Stimulated activated CD8-positive, alpha-beta memory T cell treated with anti-CD3 and anti-CD28 coated beads, Interleukin-15, amount 100 ng/mL, for 4 hours (primary cell): Measurements from ENCODE around the gene P3H3.

Experiments used
- DNase-seq, 2 donors: peaks; one replicate each; pipeline ENCODE4 v3.0.0-alpha.2; 2020; ENCODE audit warnings: low read depth in 2 of 2

The P3H3 gene

DNA sequence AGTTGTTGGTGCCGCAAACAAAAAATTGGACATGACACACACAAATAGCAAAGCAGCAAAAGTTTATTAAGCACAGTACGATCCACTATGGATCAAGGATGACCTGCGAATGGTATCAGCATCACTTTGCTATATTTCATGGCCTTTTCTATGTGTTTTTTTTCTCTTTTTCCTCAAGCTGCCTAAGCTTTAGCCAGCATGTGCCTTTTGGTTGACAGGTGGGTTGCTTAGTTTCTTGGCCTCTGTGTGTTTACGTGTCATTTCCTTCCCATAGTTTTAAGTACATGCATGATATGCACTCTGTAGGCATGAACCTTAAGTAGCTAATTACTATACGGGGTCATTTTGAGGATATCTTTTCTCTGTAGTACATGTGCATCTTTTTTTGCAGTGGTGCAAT, 29.1 kb upstream of the P3H3 start:
- DNase-seq = no peak

DNA sequence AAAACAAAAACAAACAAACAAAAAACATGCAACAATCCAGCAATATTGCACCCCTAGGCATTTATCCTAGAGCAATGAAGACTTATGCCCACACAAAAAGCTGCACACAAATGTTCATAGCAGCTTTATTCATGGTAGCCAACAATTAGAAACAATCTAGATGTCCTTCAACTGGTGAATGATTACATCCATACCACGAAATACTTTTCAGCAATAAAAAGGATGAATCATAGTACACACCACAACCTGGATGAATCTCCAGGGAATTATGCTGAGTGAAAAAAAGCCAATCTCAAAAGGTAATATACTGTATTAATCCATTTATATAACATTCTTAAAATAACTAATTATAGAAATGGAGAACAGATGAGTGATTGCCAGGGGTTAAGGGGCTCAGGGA, 21.0 kb upstream of the P3H3 start:
- DNase-seq = no peak

DNA sequence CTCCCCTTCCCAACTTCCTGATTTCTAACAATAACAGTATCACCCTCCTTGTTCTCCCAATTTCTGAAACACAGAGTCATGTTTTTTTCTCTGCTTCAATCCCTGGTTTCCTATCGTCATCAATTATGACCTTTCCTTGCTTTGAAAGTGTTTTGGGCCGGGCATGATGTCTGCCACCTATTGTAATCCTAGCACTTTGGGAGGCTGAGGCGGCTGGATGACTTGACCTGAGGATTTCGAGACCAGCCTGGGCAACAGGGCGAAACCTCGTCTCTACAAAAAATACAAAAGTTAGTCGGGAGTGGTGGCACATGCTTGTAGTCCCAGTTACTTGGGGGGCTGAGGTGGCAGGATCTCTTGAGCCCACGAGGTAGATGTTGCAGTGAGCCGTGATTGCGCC, 19.2 kb upstream of the P3H3 start:
- no peak for DNase-seq

DNA sequence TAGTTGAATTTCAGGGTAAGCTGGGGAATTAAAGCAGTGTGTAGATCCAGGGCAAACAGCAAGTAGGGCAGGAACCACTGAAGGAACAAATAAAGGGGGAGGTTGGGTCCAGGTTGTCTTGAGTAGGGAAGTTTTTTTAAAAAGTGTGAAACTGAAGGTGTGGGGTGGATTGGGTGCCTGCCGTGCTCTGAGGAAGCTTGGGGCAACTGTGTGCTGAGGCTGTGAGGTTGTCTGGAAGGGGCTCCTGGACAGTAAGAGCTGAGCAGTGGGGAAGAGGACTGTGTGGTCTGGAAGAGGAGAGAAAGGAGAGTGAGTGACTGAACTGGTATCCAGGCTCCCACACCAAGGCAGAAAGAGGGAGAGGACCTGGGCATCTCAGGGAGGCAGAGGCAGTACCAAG, 17.4 kb upstream of the P3H3 start:
- no peak for DNase-seq

DNA sequence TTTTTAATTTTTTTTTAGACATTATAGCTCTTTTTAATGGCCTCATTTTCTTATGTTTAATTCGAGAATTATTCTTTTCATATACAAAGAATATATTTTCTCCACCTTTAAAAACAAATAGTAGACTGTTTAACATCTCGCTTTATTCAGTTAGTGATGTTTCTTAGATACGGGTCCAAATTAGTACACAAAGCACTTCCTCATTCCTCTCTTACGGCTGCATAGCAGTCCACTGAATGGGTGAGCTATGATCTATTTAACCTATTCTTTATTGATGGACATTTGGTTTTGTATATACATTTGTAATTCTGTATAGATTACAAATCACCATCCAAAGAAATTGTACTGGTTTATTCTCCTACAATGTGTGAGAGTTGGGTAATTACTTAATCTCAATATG, 14.8 kb upstream of the P3H3 start:
- DNase-seq = no peak

DNA sequence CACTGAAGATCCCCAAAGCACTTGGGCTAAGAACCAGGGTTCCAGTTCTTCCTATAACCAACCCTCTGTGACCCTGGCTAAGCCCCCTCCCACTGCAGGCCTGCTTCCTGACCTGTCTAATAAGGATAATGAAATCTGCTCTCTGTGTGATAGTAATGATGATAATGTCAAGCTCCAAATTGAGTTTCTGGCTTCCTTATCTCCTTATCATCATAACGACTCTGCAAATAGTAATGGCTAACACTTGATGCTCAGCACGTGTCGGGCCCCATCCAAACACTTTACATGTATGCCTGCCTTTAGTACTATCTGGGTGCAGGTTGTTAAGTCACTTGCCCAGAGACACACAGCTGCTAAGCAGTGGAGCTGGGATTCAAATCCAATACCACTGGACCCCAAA, 11.6 kb upstream of the P3H3 start:
- DNase-seq = no peak

DNA sequence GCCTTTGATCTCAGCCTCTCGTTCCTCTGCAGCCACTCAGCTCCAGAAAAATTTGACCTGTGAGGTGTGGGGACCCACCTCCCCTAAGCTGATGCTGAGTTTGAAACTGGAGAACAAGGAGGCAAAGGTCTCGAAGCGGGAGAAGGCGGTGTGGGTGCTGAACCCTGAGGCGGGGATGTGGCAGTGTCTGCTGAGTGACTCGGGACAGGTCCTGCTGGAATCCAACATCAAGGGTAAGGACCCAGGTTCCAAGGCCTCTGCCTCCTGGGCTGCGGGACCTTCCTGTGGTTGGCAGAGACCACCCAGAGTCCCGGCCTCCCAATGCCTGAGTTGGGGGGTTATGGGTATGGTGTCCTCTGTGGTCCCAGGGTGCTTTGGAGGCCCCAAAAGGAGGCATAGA, 11.1 kb upstream of the P3H3 start:
- no peak for DNase-seq

DNA sequence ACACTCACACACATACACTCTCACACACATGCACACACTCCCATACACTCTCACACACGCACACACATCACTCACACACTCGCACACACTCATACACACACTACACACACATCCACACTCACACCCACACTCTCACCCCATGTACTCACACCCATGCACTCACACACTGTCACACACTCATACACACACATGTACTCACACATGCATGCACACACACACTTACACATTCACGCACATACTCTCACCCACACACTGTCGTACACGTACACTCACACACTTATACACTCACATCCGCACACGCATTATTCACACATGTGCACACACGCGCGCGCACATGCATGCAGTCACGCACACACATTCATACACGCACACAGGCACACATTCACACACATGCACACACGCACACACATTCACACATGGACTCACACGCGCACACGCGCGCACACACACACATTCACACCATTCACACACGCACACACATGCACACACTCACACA, 10.5 kb upstream of the P3H3 start:
- DNase-seq = no peak

DNA sequence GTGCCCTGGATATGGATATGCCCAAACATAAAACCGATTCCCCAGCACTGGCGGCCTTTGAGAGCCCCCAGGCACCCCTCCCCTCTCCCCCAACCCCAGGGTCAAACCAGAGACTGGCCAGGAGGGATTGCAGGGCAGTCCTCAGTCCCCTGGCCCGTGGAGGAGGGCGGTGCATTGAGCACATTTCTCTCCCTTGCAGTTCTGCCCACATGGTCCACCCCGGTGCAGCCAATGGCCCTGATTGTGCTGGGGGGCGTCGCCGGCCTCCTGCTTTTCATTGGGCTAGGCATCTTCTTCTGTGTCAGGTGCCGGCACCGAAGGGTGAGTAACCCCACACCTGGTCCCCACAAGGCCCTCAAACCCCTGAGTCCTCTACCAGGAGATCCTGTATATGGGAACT, 10.0 kb upstream of the P3H3 start:
- DNase-seq = no peak

DNA sequence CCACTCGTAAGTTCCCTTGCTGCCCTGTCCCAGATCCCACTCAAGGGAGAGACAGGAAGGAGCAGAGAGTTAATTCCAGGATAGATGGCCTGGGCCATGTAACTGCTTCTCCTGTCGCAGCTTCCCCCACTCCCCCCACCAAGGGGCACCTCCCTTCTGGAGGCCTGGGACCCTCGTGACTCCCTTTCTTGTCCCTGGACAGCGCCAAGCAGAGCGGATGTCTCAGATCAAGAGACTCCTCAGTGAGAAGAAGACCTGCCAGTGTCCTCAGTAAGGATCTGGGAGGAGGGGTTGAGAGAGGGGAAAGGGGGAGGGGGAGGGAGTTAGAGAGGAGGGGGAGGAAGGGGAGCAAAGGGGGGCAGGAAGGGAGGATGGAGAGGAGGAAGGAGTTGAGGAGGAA, 9.6 kb upstream of the P3H3 start:
- no peak for DNase-seq

DNA sequence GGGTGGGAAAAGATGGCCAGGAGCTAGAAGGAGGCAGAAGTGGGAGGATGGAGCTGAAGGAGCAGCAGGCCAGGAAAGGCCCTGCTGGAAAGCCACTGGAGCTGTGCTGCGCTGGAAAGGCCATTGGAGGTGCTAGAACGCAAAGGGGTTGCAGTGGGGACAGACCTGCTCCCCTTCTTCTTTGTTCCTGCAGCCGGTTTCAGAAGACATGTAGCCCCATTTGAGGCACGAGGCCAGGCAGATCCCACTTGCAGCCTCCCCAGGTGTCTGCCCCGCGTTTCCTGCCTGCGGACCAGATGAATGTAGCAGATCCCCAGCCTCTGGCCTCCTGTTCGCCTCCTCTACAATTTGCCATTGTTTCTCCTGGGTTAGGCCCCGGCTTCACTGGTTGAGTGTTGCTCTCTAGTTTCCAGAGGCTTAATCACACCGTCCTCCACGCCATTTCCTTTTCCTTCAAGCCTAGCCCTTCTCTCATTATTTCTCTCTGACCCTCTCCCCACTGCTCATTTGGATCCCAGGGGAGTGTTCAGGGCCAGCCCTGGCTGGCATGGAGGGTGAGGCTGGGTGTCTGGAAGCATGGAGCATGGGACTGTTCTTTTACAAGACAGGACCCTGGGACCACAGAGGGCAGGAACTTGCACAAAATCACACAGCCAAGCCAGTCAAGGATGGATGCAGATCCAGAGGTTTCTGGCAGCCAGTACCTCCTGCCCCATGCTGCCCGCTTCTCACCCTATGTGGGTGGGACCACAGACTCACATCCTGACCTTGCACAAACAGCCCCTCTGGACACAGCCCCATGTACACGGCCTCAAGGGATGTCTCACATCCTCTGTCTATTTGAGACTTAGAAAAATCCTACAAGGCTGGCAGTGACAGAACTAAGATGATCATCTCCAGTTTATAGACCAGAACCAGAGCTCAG, 8.8 kb upstream of the P3H3 start:
- no peak for DNase-seq

DNA sequence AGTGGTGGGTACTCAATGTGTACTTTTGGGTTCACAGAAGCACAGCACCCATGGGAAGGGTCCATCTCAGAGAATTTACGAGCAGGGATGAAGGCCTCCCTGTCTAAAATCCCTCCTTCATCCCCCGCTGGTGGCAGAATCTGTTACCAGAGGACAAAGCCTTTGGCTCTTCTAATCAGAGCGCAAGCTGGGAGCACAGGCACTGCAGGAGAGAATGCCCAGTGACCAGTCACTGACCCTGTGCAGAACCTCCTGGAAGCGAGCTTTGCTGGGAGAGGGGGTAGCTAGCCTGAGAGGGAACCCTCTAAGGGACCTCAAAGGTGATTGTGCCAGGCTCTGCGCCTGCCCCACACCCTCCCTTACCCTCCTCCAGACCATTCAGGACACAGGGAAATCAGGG, 8.0 kb upstream of the P3H3 start:
- DNase-seq = no peak

DNA sequence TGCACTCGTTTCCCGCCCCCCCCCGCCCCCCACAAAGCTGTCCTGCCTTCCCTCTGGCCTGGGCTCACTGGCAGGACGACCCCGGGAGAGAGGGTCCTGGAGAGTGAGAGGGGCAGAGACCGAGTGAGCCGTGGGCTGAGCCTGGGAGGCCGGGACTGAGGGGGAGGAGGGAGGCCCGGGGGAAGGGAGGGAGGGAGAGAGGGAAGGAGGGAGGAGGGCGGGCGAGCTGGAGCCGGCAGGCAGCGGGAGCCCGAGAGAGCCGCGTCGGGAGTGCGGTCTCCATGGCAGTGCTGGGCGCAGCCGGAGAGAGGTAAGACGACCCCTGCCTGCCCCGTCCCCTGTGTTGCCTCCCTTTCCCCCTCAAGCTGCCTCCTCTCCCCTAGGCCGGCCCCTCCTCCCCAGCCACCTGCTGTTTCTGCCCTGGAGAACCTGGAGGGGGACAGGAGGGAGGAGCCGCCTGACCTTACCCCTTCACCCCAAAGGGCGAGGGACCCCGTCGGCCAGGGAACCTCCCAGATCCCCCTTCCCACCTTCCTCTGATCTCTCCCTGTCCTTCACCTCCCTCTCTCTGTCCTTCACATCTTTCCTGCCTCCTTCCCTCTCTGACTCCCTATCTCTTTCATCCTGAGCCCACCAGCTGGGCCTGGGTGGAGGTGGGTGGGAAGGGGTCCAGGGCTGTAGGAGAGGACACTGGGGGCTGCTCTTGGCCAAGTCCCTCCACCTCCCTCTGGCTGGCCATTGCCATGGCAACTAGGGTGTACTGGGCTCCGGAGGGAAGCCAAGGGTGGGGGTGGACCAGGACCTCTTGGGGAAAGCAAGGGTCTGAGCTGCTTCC, 6.4 kb upstream of the P3H3 start, which contains the start of gene GPR162:
TSS of gene GPR162 (plus strand) at position 231 of the 835 bp plus-strand sequence. CDS start 2,078 bp downstream, outside the sequence.
- no peak for DNase-seq

DNA sequence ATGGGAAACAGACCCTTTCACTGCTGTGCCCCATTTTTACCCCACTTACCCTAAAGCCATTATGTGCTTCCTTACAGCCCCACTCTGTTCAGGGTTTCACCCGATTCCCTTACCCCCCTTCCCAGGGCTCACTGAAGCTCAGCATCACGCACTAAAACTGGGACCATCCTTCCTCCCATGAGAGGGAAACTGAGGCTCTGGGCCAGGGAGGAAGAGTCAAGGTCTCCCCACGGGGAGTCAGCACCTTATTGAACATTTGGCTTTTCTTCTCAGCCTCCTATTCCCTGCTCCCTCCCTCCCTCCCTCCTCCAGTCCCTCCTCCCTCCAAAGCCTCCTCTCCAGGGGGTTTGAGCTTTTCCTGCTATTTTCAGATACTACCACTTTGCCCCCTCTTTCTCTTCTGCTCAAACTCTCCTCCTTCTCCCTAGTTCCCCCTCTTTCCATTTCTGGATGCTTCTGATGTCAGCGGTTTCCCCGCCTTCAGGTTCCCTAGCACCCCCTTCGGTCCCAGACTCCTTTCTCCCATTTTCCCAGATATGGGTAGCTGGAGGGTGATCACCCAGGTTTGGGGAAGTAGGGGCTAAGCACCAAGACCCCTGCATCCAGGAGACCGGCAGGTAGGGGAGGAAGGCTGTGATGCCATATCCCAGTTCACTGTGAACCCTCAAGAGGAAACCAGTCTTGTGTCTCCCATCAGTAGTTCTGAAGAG, 5.6 kb upstream of the P3H3 start:
- DNase-seq = no peak

DNA sequence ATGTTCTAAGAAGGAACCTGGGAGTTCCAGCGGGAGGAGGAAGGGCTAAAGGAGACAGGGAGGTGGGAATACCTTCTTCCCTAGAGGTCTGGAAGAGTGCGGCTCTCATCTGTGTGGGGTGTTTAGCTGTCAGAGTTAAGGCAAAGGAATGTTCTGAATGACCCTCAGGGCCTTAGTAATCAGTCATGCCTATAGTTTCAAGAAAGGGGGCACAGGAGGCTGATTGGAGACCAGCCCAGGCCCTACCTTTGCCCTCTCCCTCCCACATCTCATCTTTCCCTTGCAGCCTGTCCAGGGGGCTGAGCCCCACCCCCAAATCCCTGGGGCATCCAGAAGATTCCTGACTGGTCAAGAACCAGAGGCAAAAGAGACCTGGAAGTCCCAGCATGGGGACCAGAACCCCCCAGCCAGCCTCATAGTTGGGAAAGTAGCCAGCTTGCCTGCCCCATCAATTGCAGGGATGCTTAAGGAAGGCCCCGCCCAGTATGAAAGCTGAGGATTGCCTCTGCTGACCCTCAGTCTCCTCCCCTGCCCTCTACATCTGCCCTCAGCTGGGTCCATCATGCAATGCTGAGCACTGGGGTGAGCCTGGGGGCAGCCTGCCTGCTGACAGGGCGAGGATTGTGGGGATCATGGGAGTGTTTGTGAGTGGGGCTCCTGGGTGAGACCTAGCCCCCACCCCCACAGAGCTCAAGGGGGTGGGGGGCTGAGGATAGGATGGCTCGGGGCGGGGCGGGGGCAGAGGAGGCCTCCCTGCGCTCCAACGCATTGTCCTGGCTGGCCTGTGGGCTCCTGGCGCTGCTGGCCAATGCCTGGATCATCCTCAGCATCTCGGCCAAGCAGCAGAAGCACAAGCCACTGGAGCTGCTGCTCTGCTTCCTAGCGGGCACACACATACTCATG, 4.8 kb upstream of the P3H3 start:
- no peak for DNase-seq

DNA sequence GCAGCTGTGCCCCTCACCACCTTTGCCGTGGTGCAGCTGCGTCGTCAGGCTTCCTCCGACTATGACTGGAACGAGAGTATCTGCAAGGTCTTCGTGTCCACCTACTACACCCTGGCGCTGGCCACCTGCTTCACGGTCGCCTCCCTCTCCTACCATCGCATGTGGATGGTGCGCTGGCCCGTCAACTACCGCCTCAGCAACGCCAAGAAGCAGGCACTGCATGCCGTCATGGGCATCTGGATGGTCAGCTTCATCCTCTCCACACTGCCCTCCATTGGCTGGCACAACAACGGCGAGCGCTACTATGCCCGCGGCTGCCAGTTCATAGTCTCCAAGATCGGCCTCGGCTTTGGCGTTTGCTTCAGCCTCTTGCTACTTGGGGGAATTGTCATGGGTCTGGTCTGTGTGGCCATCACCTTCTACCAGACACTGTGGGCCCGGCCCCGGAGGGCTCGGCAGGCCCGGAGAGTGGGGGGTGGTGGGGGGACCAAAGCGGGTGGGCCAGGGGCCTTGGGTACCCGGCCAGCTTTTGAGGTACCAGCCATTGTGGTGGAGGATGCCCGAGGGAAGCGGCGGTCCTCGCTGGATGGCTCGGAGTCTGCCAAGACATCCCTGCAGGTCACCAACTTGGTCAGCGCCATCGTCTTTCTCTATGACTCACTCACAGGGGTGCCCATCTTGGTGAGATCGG, 4.0 kb upstream of the P3H3 start:
- DNase-seq = no peak

DNA sequence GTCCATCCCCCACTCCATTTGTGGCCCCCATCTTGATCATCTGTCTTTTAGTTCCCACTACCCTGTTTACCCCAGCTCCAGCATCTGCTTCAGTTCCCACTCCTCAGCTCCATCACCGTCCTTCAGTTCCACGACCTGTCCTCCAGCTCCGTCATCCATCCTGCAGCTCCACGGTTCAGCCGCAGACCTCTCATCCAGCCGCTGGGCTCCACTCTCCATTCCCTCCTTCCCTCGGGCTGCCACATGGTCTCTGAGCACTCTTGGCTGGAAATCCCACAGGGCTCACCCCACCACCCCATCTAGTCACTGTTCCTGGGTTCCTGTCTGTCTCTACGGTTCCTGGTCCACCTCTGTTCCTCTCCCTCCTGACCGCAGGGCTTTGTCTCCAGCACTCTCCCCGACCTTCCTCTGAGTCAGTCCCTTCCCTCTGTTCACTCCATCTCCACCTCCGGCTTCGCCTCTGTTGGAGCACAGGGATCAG, 3.3 kb upstream of the P3H3 start:
- DNase-seq = no peak

DNA sequence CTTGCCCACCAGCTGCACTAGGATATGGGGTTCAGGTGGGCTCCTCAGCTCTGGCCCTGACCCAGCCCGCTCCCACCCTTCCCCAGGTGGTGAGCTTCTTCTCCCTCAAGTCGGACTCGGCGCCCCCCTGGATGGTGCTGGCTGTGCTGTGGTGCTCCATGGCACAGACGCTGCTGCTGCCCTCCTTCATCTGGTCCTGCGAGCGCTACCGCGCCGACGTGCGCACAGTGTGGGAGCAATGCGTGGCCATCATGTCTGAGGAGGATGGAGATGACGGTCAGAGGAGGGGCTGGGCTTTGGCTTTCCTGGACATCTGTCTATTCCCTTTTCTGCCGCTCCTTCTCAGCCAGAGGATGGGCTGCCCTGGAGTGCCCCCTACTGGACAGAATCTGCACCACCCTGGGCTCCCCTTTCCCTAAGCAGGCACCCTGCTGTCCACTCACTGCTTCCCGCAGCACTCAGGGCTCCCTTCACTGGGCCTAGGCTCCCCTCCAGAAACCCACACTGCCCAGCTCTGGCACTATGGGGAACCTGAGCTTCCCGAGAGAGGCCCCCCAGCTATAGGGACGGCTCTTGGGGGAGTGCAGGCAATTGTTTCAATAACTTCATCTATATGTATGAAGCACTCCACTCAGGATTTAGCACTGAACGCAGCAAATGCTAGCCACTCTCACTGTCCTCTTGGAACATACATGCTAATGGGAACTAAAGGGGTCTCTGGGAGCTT, 2.6 kb upstream of the P3H3 start:
- peak; percentile 40 to 50 for DNase-seq

DNA sequence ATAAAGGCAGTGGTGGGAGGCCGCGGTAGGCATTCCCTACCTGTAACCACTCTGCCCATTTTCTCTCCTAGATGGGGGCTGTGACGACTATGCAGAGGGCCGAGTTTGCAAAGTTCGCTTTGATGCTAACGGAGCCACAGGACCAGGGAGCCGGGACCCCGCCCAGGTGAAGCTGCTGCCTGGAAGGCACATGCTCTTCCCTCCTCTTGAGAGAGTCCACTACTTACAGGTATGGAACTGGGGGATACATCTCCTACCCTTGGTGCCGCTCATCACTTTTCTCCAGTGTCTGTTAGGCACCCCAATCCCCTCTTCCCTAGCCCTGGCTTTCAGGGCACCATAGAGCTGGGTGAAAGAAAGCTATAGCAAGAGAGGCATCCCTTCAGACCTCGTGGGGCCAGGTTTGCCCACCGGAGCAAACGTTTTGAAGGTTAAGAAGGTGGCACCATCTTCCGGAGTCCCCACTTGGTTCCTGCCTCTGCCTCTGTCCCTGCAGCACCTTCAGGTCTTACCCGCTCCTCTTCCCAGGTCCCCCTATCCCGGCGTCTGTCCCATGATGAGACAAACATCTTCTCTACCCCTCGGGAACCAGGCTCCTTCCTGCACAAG, 2.0 kb upstream of the P3H3 start:
- DNase-seq = no peak
